Left ventricle myocardium inferior (tissue), 1 donor: Measurements from ENCODE around the gene ARHGAP12. TPM values are rescaled to one million over a fixed set of nuclear protein-coding genes. Genes with fewer than 3 reads are reported as not detected.
"Not testable (repeated sequence)": the region's sequence is repeated elsewhere in the genome, so short reads cannot be mapped to it uniquely, and the experiment has no call there.

Experiments
- DNase-seq: peaks from one replicate; pipeline ENCODE4 v3.0.0-alpha.2; 2020
- H3K27ac ChIP-seq: fragments of 200-600 bp; replicated peaks from 2 replicates; pipeline ENCODE4 v1.8.0; 2021
- H3K27me3 ChIP-seq: fragments of 200-600 bp; 2 replicates; pipeline ENCODE4 v1.8.0; 2021; ENCODE audit warnings: low read depth
- H3K36me3 ChIP-seq: fragments of 200-600 bp; 2 replicates; pipeline ENCODE4 v1.8.0; 2021
- H3K4me1 ChIP-seq: fragments of 200-600 bp; 2 replicates; pipeline ENCODE4 v1.8.0; 2021
- H3K4me3 ChIP-seq: fragments of 200-600 bp; 2 replicates; pipeline ENCODE4 v1.8.0; 2021; ENCODE audit warnings: mild to moderate bottlenecking, moderate library complexity
- H3K9me3 ChIP-seq: fragments of 200-600 bp; replicated peaks from 2 replicates; pipeline ENCODE4 v1.8.0; 2021
- CTCF ChIP-seq: fragments of 200-600 bp; IDR thresholded peaks from 2 replicates; pipeline ENCODE4 v1.8.0; 2021; ENCODE audit warnings: antibody characterized with exemption, mild to moderate bottlenecking, borderline replicate concordance
- intact Hi-C: fragments of 100-400 bp; cut with micrococcal nuclease; formaldehyde crosslinking; loops from one replicate; pipeline ENCODE4 v1.11.0; 2022
- total RNA-seq: library from RNA; stranded (reverse); fragmentation: NEBNext Ultra II Directional; extraction: Animal tissue kit (Norgen Biotek cat#: 25700); gene quantifications from one replicate; pipeline ENCODE4 v1.2.1, GENCODE V29; 2021
- donor health status: DM: no; HTN: yes; CAD: no; lungs with severe emphysema.

The ARHGAP12 gene
- total RNA-seq, 1 donor from 2014 or later, result 22.1 TPM

- no peaks in the 10 kb centered on the region for H3K9me3 ChIP-seq
- no peak overlapping the region for H3K4me3 ChIP-seq
- H3K27ac ChIP-seq, result no peak overlapping the region
- H3K27me3 ChIP-seq, result no peaks in the 10 kb centered on the region
- no peak for DNase-seq
- TF ChIP-seq CTCF, result no peak
- H3K36me3 ChIP-seq, result no peaks in the 10 kb centered on the region
- intact Hi-C loops, result no loop called here
- H3K4me1 ChIP-seq, result peaks cover 14% of the 10 kb centered on the region
Observed at GRCh38 chr10:31769564-31769963, 159.1 kb downstream of the ARHGAP12 start.

GRCh38 chr10:31768935-31769334 lies 159.7 kb downstream of the ARHGAP12 start:
- intact Hi-C loops, DNase-seq: not testable (repeated sequence)
- H3K27ac ChIP-seq, result peak overlapping the region; percentile 27

GRCh38 chr10:31768467-31768866 lies 160.2 kb downstream of the ARHGAP12 start:
- H3K27ac ChIP-seq, result peak overlapping the region; percentile 27
- H3K9me3 ChIP-seq, result no peaks in the 10 kb centered on the region
- H3K4me3 ChIP-seq, result no peak overlapping the region
- no peaks in the 10 kb centered on the region for H3K36me3 ChIP-seq
- intact Hi-C loops, result no loop called here
- no peaks in the 10 kb centered on the region for H3K27me3 ChIP-seq
- DNase-seq, result no peak
- H3K4me1 ChIP-seq, result peaks cover 14% of the 10 kb centered on the region
- no peak for TF ChIP-seq CTCF

More at GRCh38 chr10:31768935-31769334, 159.7 kb downstream of the ARHGAP12 start:
- H3K4me1 ChIP-seq, result peaks cover 14% of the 10 kb centered on the region
- not testable (repeated sequence) for H3K9me3 ChIP-seq, H3K4me3 ChIP-seq, H3K36me3 ChIP-seq, H3K27me3 ChIP-seq

- H3K9me3 ChIP-seq, result no peaks in the 10 kb centered on the region
- H3K27ac ChIP-seq, result no peak overlapping the region
- no peak for DNase-seq
- TF ChIP-seq CTCF, result no peak
- H3K4me3 ChIP-seq, result no peak overlapping the region
- intact Hi-C loops, result no loop called here
- no peaks in the 10 kb centered on the region for H3K27me3 ChIP-seq
- peaks cover 14% of the 10 kb centered on the region for H3K4me1 ChIP-seq
- no peaks in the 10 kb centered on the region for H3K36me3 ChIP-seq
Observed at GRCh38 chr10:31765541-31765940, 163.1 kb downstream of the ARHGAP12 start.

- no peaks in the 10 kb centered on the region for H3K36me3 ChIP-seq
- no peaks in the 10 kb centered on the region for H3K27me3 ChIP-seq
- no peak overlapping the region for H3K27ac ChIP-seq
- no peaks in the 10 kb centered on the region for H3K9me3 ChIP-seq
- intact Hi-C loops, result no loop called here
- TF ChIP-seq CTCF, result no peak
- DNase-seq, result no peak
- no peak overlapping the region for H3K4me3 ChIP-seq
- peaks cover 35% of the 10 kb centered on the region for H3K4me1 ChIP-seq
Observed at GRCh38 chr10:31762316-31762715, 166.3 kb downstream of the ARHGAP12 start.

GRCh38 chr10:31761156-31761555 lies 167.5 kb downstream of the ARHGAP12 start:
- peak overlapping the region; percentile 99 for H3K27ac ChIP-seq
- no peak for TF ChIP-seq CTCF
- no peak overlapping the region for H3K4me3 ChIP-seq

More at GRCh38 chr10:31761156-31761555, 167.5 kb downstream of the ARHGAP12 start:
- Histone ChIP-seq H3K9me3 (no peaks in the 10 kb centered on the region), H3K4me1 (peaks cover 36% of the 10 kb centered on the region), H3K36me3 (no peaks in the 10 kb centered on the region), H3K27me3 (no peaks in the 10 kb centered on the region)
- no peak for DNase-seq
- intact Hi-C loops, result no loop called here
